ENCODE data around the gene NSMCE1.

NSMCE1 gene

GRCh38 chr16:27179500-27180072 lies 89.0 kb downstream of the NSMCE1 start:
- peak; percentile 97 for TF ChIP-seq CTCF (IDR thresholded peaks at IDR 0.05; ENCODE audit: insufficient read depth, low read length, poor library complexity, severe bottlenecking)
- peak; percentile 53 for DNase-seq (ENCODE audit: extremely low read depth, insufficient read length)
- no peak overlapping the region for H3K4me3 ChIP-seq (replicated peaks; ENCODE audit: low read depth, low read length)

DNA sequence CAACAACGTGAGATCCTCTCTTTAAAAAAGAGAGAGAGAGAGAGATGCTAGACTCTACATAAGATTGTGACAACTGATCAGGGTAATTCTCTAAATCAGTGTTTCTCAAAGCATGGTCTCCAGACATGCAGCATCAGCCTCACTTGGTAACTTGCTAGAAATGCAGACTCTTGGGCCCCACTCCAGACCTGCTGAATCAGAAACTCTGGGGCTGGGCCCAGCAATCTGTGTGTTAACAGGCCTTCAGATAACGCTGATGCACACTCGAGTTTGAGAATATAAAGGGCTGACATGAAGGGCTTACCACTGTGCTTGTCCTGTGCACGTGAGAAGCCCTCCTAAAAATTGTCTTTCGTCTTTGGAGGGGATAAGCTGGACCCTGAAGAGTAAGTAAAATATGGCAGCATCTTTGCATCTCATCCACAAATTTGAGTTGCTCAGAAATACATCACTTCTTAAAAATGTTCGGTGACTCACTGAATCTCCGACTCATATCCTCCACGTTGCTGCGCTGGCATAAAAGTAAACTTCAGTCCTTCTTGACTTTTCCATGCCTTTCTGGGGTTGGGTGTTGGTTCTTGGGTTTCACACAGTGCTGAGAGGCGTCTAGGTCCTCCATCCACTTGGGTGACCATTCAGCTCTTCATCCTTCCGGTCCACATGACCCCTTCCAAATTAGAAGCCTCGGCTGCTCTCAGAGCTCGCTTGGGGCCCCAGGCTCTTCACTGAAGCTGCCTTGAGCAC lies 91.4 kb downstream of the NSMCE1 start:
- TF ChIP-seq CTCF (IDR thresholded peaks at IDR 0.05; ENCODE audit: insufficient read depth, low read length, poor library complexity, severe bottlenecking) = no peak
- Histone ChIP-seq H3K4me3 (replicated peaks; ENCODE audit: low read depth, low read length) (no peak overlapping the region), H3K27me3 (replicated peaks; ENCODE audit: control insufficient read depth, insufficient read depth, low read length) (no peaks in the 10 kb centered on the region), H3K36me3 (ENCODE audit: control insufficient read depth, insufficient read depth, low read length) (no peaks in the 10 kb centered on the region)
- no peak for DNase-seq (ENCODE audit: extremely low read depth, insufficient read length)

More at GRCh38 chr16:27179500-27180072, 89.0 kb downstream of the NSMCE1 start:
- Histone ChIP-seq H3K36me3 (ENCODE audit: control insufficient read depth, insufficient read depth, low read length) (no peaks in the 10 kb centered on the region), H3K27me3 (replicated peaks; ENCODE audit: control insufficient read depth, insufficient read depth, low read length) (no peaks in the 10 kb centered on the region)

DNA sequence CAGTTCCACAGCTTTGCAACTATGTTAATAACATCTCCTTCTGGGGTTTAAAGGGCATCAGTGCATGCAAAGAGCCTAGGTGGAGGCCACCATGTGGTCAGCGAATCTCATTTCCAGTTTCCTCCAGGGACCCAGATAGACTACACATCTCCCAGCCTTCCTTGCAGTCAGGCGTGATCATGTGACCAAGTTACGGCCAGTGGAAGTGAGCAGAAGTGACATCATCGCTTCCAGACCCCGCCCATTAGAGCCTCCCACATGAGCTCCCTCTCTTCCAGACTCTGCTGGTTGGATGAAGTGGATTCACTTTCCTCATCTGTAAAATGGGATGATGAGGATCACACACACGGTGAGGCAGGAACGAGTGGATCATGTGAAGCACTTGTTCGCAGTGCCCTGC lies 92.7 kb downstream of the NSMCE1 start:
- no peak for TF ChIP-seq CTCF (IDR thresholded peaks at IDR 0.05; ENCODE audit: insufficient read depth, low read length, poor library complexity, severe bottlenecking)
- DNase-seq (ENCODE audit: extremely low read depth, insufficient read length) = no peak
- Histone ChIP-seq H3K27me3 (replicated peaks; ENCODE audit: control insufficient read depth, insufficient read depth, low read length) (no peaks in the 10 kb centered on the region), H3K36me3 (ENCODE audit: control insufficient read depth, insufficient read depth, low read length) (no peaks in the 10 kb centered on the region), H3K4me3 (replicated peaks; ENCODE audit: low read depth, low read length) (no peak overlapping the region)
